ENCODE results near the gene PDIA6.

The PDIA6 gene

DNA sequence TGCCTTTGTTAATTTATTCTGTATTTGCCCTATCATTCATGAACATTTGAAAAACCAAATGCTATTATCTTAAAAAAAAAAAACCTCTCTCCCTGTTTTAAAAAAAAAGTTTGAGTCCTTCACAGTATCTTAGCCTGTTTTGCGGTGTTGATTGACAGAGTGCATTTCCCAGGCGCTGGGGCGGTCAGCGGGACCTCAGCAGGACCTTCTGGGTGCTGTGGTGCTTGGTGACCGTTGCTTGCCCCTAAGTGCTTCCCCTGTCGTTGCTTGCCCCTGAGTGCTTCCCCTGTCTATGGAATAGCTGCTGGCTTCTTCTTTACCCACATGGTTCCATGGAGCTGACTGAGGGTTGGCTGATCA is 79.0 kb downstream of the PDIA6 start:
- Histone ChIP-seq H4K20me1 (no peaks in the 10 kb centered on the region), H3K4me3 (no peak overlapping the region), H3K27ac (no peak overlapping the region), H3K36me3 (no peaks in the 10 kb centered on the region), H3K27me3 (no peaks in the 10 kb centered on the region), H3K4me2 (no peak overlapping the region), H3K9ac (no peak overlapping the region), H3K4me1 (no peaks in the 10 kb centered on the region), H3K9me3 (no peaks in the 10 kb centered on the region)
- TF ChIP-seq Cebpa-rat (IDR thresholded peaks at IDR 0.05): no peak
